ENCODE results near the gene GAPDH.
A peak's percentile ranks its signal among the peaks of the same experiment; 100 is the strongest.

The GAPDH gene

GRCh38 chr12:6492838-6493496 is 41.4 kb upstream of the GAPDH start, which contains the start of gene MRPL51:
TSS of gene MRPL51 (minus strand) at chr12:6493262. CDS start at chr12:6493136, 126 bp downstream.
- peak within 1 kb of the TSS; percentile 70 for H4K91ac ChIP-seq (ENCODE audit: low read length)
- peaks cover 11 to 35% of the 10 kb centered on the region in 2 experiments for H3K36me3 ChIP-seq (ENCODE audit: control insufficient read depth in 1 of 2, insufficient read depth in 2 of 2, low read depth in 1 of 2, low read length in 2 of 2)
- no peaks in the 10 kb centered on the region for H3K4me1 ChIP-seq (ENCODE audit: control insufficient read depth, insufficient read depth, low read depth, low read length)
- H3K27me3 ChIP-seq (ENCODE audit: control insufficient read depth in 1 of 2, insufficient read depth in 1 of 2, low read length in 2 of 2): no peaks in the 10 kb centered on the region
- H3K14ac ChIP-seq (ENCODE audit: low read length in 2 of 2): peak within 1 kb of the TSS in 1 of 2 experiments; percentile 45
- H2BK12ac ChIP-seq (ENCODE audit: low read length in 2 of 2): peak within 1 kb of the TSS in 1 of 2 experiments; percentile 21
- H3K4me3 ChIP-seq (ENCODE audit: insufficient read depth in 1 of 2, low read depth in 1 of 2, low read length in 2 of 2): peak within 1 kb of the TSS; percentile 78 to 94
- H3K9ac ChIP-seq (ENCODE audit: low read length): peak within 1 kb of the TSS; percentile 99
- H3K4ac ChIP-seq (ENCODE audit: low read depth in 1 of 2, low read length in 2 of 2): peak within 1 kb of the TSS; percentile 9 to 80
- peak within 1 kb of the TSS in 1 of 2 experiments; percentile 46 for H3K23ac ChIP-seq (ENCODE audit: low read length in 2 of 2)
- peak within 1 kb of the TSS; percentile 99 for H3K27ac ChIP-seq (ENCODE audit: low read length, poor library complexity, severe bottlenecking)
- DNase-seq: peak; percentile 96
- H2BK5ac ChIP-seq (ENCODE audit: low read depth, low read length, poor library complexity, severe bottlenecking): peak within 1 kb of the TSS; percentile 4
- H2BK15ac ChIP-seq (ENCODE audit: low read depth, poor library complexity, severe bottlenecking): peak within 1 kb of the TSS; percentile 38
- H3K9me3 ChIP-seq (ENCODE audit: control insufficient read depth, low read length): no peaks in the 10 kb centered on the region
- peak within 1 kb of the TSS; percentile 87 to 95 for H3K18ac ChIP-seq (ENCODE audit: low read depth in 1 of 2, low read length in 2 of 2)
- H2AK5ac ChIP-seq (ENCODE audit: low read length, severe bottlenecking): peak within 1 kb of the TSS; percentile 91
- peaks cover 27% of the 10 kb centered on the region for H3K79me1 ChIP-seq (replicated peaks; ENCODE audit: low read length, poor library complexity, severe bottlenecking)
- H3K4me2 ChIP-seq (ENCODE audit: low read length, poor library complexity, severe bottlenecking): peak within 1 kb of the TSS; percentile 90
- H2AFZ ChIP-seq (ENCODE audit: low read depth, low read length): peak within 1 kb of the TSS; percentile 60
- peak within 1 kb of the TSS; percentile 70 for H4K8ac ChIP-seq (ENCODE audit: low read length)
- WGBS: under 1% methylated on average over 36 of the region's 39 CpGs
- peak within 1 kb of the TSS; percentile 86 for H2BK120ac ChIP-seq (ENCODE audit: low read depth, low read length)

GRCh38 chr12:6493497-6494257 is 40.6 kb upstream of the GAPDH start, which contains the start of gene NCAPD2:
TSS of gene NCAPD2 (plus strand) at chr12:6494102. CDS start at chr12:6495099, 997 bp downstream.
- H2BK12ac ChIP-seq (ENCODE audit: low read length in 2 of 2): peak within 1 kb of the TSS in 1 of 2 experiments; percentile 29
- H3K27me3 ChIP-seq (ENCODE audit: control insufficient read depth in 1 of 2, insufficient read depth in 1 of 2, low read length in 2 of 2): no peaks in the 10 kb centered on the region
- peak within 1 kb of the TSS; percentile 86 for H2BK120ac ChIP-seq (ENCODE audit: low read depth, low read length)
- H3K27ac ChIP-seq (ENCODE audit: low read length, poor library complexity, severe bottlenecking): peak within 1 kb of the TSS; percentile 99
- no peaks in the 10 kb centered on the region for H3K4me1 ChIP-seq (ENCODE audit: control insufficient read depth, insufficient read depth, low read depth, low read length)
- peaks cover 14 to 40% of the 10 kb centered on the region in 2 experiments for H3K36me3 ChIP-seq (ENCODE audit: control insufficient read depth in 1 of 2, insufficient read depth in 2 of 2, low read depth in 1 of 2, low read length in 2 of 2)
- peaks cover 28% of the 10 kb centered on the region for H3K79me1 ChIP-seq (replicated peaks; ENCODE audit: low read length, poor library complexity, severe bottlenecking)
- H2AK5ac ChIP-seq (ENCODE audit: low read length, severe bottlenecking): peak within 1 kb of the TSS; percentile 91
- H2BK15ac ChIP-seq (ENCODE audit: low read depth, poor library complexity, severe bottlenecking): peak within 1 kb of the TSS; percentile 38
- H4K91ac ChIP-seq (ENCODE audit: low read length): peak within 1 kb of the TSS; percentile 70
- under 1% methylated on average over 47 of the region's 49 CpGs for WGBS
- H3K9me3 ChIP-seq (ENCODE audit: control insufficient read depth, low read length): no peaks in the 10 kb centered on the region
- H3K9ac ChIP-seq (ENCODE audit: low read length): peak within 1 kb of the TSS; percentile 99
- DNase-seq: peak; percentile 98
- H2AFZ ChIP-seq (ENCODE audit: low read depth, low read length): peak within 1 kb of the TSS; percentile 60
- H3K4me2 ChIP-seq (ENCODE audit: low read length, poor library complexity, severe bottlenecking): peak within 1 kb of the TSS; percentile 90
- peak within 1 kb of the TSS; percentile 78 to 94 for H3K4me3 ChIP-seq (ENCODE audit: insufficient read depth in 1 of 2, low read depth in 1 of 2, low read length in 2 of 2)
- peak within 1 kb of the TSS in 1 of 2 experiments; percentile 45 for H3K14ac ChIP-seq (ENCODE audit: low read length in 2 of 2)
- peak within 1 kb of the TSS; percentile 9 to 80 for H3K4ac ChIP-seq (ENCODE audit: low read depth in 1 of 2, low read length in 2 of 2)
- peak within 1 kb of the TSS; percentile 4 for H2BK5ac ChIP-seq (ENCODE audit: low read depth, low read length, poor library complexity, severe bottlenecking)
- H3K23ac ChIP-seq (ENCODE audit: low read length in 2 of 2): peak within 1 kb of the TSS in 1 of 2 experiments; percentile 46
- H4K8ac ChIP-seq (ENCODE audit: low read length): peak within 1 kb of the TSS; percentile 70
- peak within 1 kb of the TSS; percentile 87 to 95 for H3K18ac ChIP-seq (ENCODE audit: low read depth in 1 of 2, low read length in 2 of 2)

GRCh38 chr12:6494258-6494743 is 40.0 kb upstream of the GAPDH start:
- peak overlapping the region; percentile 36 for H2AFZ ChIP-seq (ENCODE audit: low read depth, low read length)
- no peaks in the 10 kb centered on the region for H3K9me3 ChIP-seq (ENCODE audit: control insufficient read depth, low read length)
- H3K79me1 ChIP-seq (replicated peaks; ENCODE audit: low read length, poor library complexity, severe bottlenecking): peaks cover 33% of the 10 kb centered on the region
- no peak overlapping the region for H2BK5ac ChIP-seq (ENCODE audit: low read depth, low read length, poor library complexity, severe bottlenecking)
- no peaks in the 10 kb centered on the region for H3K4me1 ChIP-seq (ENCODE audit: control insufficient read depth, insufficient read depth, low read depth, low read length)
- H3K4ac ChIP-seq (ENCODE audit: low read depth in 1 of 2, low read length in 2 of 2): no peak overlapping the region
- H3K9ac ChIP-seq (ENCODE audit: low read length): peak overlapping the region; percentile 75
- WGBS: under 1% methylated on average over 11 of the region's 14 CpGs
- H3K4me3 ChIP-seq (ENCODE audit: insufficient read depth in 1 of 2, low read depth in 1 of 2, low read length in 2 of 2): peak overlapping the region; percentile 61 to 94
- H3K4me2 ChIP-seq (ENCODE audit: low read length, poor library complexity, severe bottlenecking): peak overlapping the region; percentile 90
- H3K23ac ChIP-seq (ENCODE audit: low read length in 2 of 2): no peak overlapping the region
- no peak overlapping the region for H2BK15ac ChIP-seq (ENCODE audit: low read depth, poor library complexity, severe bottlenecking)
- peak overlapping the region in 1 of 2 experiments; percentile 18 for H3K18ac ChIP-seq (ENCODE audit: low read depth in 1 of 2, low read length in 2 of 2)
- H4K91ac ChIP-seq (ENCODE audit: low read length): no peak overlapping the region
- no peak overlapping the region for H2BK120ac ChIP-seq (ENCODE audit: low read depth, low read length)
- DNase-seq: no peak
- H4K8ac ChIP-seq (ENCODE audit: low read length): no peak overlapping the region
- peaks cover 20 to 46% of the 10 kb centered on the region in 2 experiments for H3K36me3 ChIP-seq (ENCODE audit: control insufficient read depth in 1 of 2, insufficient read depth in 2 of 2, low read depth in 1 of 2, low read length in 2 of 2)
- H3K27ac ChIP-seq (ENCODE audit: low read length, poor library complexity, severe bottlenecking): peak overlapping the region; percentile 49
- no peak overlapping the region for H3K14ac ChIP-seq (ENCODE audit: low read length in 2 of 2)
- no peaks in the 10 kb centered on the region for H3K27me3 ChIP-seq (ENCODE audit: control insufficient read depth in 1 of 2, insufficient read depth in 1 of 2, low read length in 2 of 2)
- H2BK12ac ChIP-seq (ENCODE audit: low read length in 2 of 2): no peak overlapping the region
- H2AK5ac ChIP-seq (ENCODE audit: low read length, severe bottlenecking): no peak overlapping the region
